Camera-type eye (tissue), 1 donor: ENCODE results near the gene RGPD5. TPM values are rescaled to one million over a fixed set of nuclear protein-coding genes. Genes with fewer than 3 reads are reported as not detected.

Source experiments
- total RNA-seq: library from RNA; depleted of rRNA; stranded (reverse); fragments of >200 nt; gene quantifications from one replicate; pipeline ENCODE4 v1.2.3, GENCODE V29; 2014

The RGPD5 gene
- 48.0 TPM for total RNA-seq

DNA sequence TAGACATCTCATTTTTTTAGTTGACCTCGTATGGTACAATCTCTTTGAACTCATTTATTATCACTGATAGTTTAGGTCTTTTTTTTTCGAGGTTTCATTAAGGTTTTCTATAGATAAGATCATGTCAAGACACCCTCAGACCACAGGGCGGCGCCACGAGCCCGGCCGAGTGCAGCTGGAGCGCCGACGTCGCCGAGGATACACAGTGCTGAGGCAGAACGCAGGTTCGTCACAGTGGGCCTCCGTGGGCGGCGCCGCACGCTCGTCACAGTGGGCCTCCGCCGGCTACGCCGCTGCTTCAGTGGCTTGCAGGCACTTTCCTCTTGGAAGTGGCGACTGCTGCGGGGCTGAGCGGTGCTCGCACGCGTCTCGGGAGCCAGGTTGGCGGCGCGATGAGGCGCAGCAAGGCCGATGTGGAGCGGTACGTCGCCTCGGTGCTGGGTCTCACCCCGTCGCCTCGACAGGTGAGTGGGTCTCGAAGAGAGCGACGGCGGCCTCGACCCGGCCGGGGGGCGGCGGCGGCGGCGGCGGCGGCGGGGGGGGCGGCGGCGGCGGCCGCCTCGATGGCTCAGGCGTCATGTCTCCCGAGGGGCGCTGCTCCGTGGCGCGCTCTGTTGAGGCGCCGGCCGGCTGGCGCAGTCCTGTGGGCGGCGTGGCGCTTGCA, at the start of gene RGPD5:
RGPD5 (plus strand) TSS at position 232 of the 664 bp plus-strand sequence; CDS start at position 393, 161 bp downstream.

DNA sequence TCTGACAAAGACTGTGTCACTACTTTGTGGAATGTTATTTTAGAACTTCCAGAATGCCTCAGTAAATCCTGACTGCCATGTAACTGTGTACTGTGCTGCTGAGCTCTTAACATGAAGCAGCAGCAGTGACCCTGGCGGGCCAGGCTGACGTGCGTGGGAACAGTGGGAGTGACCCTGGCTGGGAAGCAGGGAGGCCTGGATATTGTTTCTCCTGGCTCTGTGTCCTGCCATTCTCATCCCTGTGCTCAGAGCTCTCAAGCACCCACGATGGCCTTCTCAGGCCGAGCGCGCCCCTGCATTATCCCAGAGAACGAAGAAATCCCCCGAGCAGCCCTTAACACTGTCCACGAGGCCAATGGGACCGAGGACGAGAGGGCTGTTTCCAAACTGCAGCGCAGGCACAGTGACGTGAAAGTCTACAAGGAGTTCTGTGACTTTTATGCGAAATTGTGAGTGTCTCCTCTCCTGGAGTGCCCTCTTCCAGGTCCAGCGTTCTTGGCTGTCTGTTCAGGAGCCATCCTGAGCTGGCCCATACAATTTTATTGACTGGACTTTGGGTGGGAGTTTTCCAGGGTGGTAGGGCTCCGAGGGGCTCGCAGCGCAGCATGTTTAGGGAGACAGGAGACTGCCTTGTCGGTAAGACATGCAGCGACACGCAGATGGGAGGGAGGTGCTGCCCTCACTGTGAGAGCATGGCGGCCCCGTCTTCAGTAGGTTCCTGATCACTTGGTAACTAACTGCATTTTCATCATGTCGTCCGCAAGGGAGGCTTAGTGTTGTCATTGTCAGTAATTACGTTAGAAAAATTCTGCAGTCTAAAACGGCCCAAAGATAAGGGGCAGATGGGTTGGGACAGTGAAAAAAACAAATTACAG, 104.6 kb downstream of the RGPD5 start, which contains the start of gene LIMS3:
LIMS3 (plus strand) TSS at position 227 of the 875 bp plus-strand sequence; CDS start at position 268, 41 bp downstream.

Other genes starting within 250 kb of the RGPD5 start
- gene SEPTIN10, start 180.3 kb upstream of the RGPD5 start, total RNA-seq: 83.8 TPM
- gene SOWAHC, start 179.9 kb upstream of the RGPD5 start, total RNA-seq: 17.9 TPM
- gene LIMS3, start 104.4 kb downstream of the RGPD5 start, total RNA-seq: 3.5 TPM